Activated T-cell treated with anti-CD3 and anti-CD28 coated beads for 48 hours (primary cell): ENCODE measurements around the gene DSC3.
"Not testable (repeated sequence)": the region's sequence is repeated elsewhere in the genome, so short reads cannot be mapped to it uniquely, and the experiment has no call there.

Source experiments
- DNase-seq: peaks from one replicate; pipeline ENCODE4 v3.0.0-alpha.2; 2020; ENCODE audit warnings: low read depth

DSC3 gene

GRCh38 chr18:31041271-31042083, 1.1 kb downstream of the DSC3 start:
- no peak for DNase-seq

GRCh38 chr18:31040686-31041270, 1.8 kb downstream of the DSC3 start:
- DNase-seq: no peak

- no peak for DNase-seq
These were observed 3.1 kb downstream of the DSC3 start for GRCh38 chr18:31039426-31039825.

GRCh38 chr18:31037686-31038085, 4.9 kb downstream of the DSC3 start:
- DNase-seq: not testable (repeated sequence)

GRCh38 chr18:31034541-31034940, 8.0 kb downstream of the DSC3 start:
- DNase-seq: no peak

GRCh38 chr18:31030574-31031278, 11.8 kb downstream of the DSC3 start:
- DNase-seq: no peak

GRCh38 chr18:31015715-31016434, 26.7 kb downstream of the DSC3 start:
- DNase-seq: no peak

- DNase-seq: not testable (repeated sequence)
These were observed 31.1 kb downstream of the DSC3 start for GRCh38 chr18:31011455-31011854.

- no peak for DNase-seq
These were observed 31.9 kb downstream of the DSC3 start for GRCh38 chr18:31010601-31011000.

GRCh38 chr18:30999887-31000628, 42.5 kb downstream of the DSC3 start:
- DNase-seq: no peak

GRCh38 chr18:30999186-30999585, 43.4 kb downstream of the DSC3 start:
- no peak for DNase-seq

GRCh38 chr18:30997223-30997622, 45.3 kb downstream of the DSC3 start:
- DNase-seq: no peak

- no peak for DNase-seq
These were observed 50.3 kb downstream of the DSC3 start for GRCh38 chr18:30992231-30992630.

GRCh38 chr18:30991397-30991796, 51.1 kb downstream of the DSC3 start:
- no peak for DNase-seq

- DNase-seq: no peak
These were observed 53.4 kb downstream of the DSC3 start for GRCh38 chr18:30989141-30989540.

GRCh38 chr18:30988440-30988839, 54.1 kb downstream of the DSC3 start:
- DNase-seq: no peak

- DNase-seq: no peak
These were observed 54.9 kb downstream of the DSC3 start for GRCh38 chr18:30987467-30988241.

- DNase-seq: no peak
These were observed 56.8 kb downstream of the DSC3 start for GRCh38 chr18:30985753-30986152.

- DNase-seq: no peak
These were observed 60.1 kb downstream of the DSC3 start for GRCh38 chr18:30982285-30982992.

- not testable (repeated sequence) for DNase-seq
These were observed 64.5 kb downstream of the DSC3 start for GRCh38 chr18:30978091-30978490.
